Heart right ventricle (tissue), 16 donors: Measurements from ENCODE around the gene IRF2BPL. TPM values are rescaled to one million over a fixed set of nuclear protein-coding genes. Genes with fewer than 3 reads are reported as not detected.
A peak's percentile ranks its signal among the peaks of the same experiment; 100 is the strongest.

ENCODE experiments used
- ATAC-seq, 8 donors: fragments of 200-7000 bp; cut with Tn5 transposase; one replicate each; pipeline ENCODE4 v1.9.1; 2020; ENCODE audit warnings: mild to moderate bottlenecking in 8 of 8, moderate library complexity in 8 of 8, moderate number of reproducible peaks in 1 of 8
- DNase-seq, 2 donors: peaks; one replicate each; pipeline ENCODE4 v3.0.0-alpha.2; 2020
- H3K27ac ChIP-seq, 10 donors: fragments of 200-600 bp; sonication (generic) in 2 of 10; one replicate each; pipeline versions ENCODE4 v1.5.0 to v1.8.0; 2020 to 2022; ENCODE audit warnings: mild to moderate bottlenecking in 3 of 10
- H3K27me3 ChIP-seq, 7 donors: fragments of 200-600 bp; one replicate each; pipeline ENCODE4 v1.8.0; 2021 to 2022; ENCODE audit warnings: mild to moderate bottlenecking in 2 of 7
- H3K36me3 ChIP-seq, 9 donors: fragments of 200-600 bp; sonication (generic) in 1 of 9; one replicate each; pipeline versions ENCODE4 v1.5.0 to v1.8.0; 2020 to 2022; ENCODE audit warnings: mild to moderate bottlenecking in 2 of 9
- H3K4me1 ChIP-seq, 9 donors: fragments of 200-600 bp; sonication (generic) in 1 of 9; one replicate each; pipeline versions ENCODE4 v1.5.0 to v1.8.0; 2020 to 2022; ENCODE audit warnings: mild to moderate bottlenecking in 4 of 9
- H3K4me3 ChIP-seq, 10 donors: fragments of 200-600 bp; sonication (generic) in 2 of 10; one replicate each; pipeline versions ENCODE4 v1.5.0 to v1.8.0; 2020 to 2022; ENCODE audit warnings: mild to moderate bottlenecking in 7 of 10, moderate library complexity in 2 of 10
- H3K9me3 ChIP-seq, 11 donors: fragments of 200-600 bp in 10 of 11; sonication (generic) in 2 of 11; one replicate each; pipeline versions ENCODE4 v1.5.0 to v1.8.0; 2013 to 2022; ENCODE audit warnings: mild to moderate bottlenecking in 2 of 11, control low read depth in 1 of 11, moderate library complexity in 1 of 11
- WGBS, 2 donors: extraction: QIAGEN DNeasy Blood & Tissue Kit; methylation state at CpG; one replicate each; pipeline ENCODE4 v1.1.7; 2013; ENCODE audit warnings: inconsistent platforms in 1 of 2; 5-methylcytosine and 5-hydroxymethylcytosine counted together
- intact Hi-C, 10 donors: fragments of 100-400 bp; cut with DNase I; formaldehyde crosslinking; loops; one replicate each; pipeline versions ENCODE4 v1.11.1 to v1.14.2; 2022
- polyA plus RNA-seq, 2 donors: library from polyadenylated mRNA; stranded (reverse); fragments of 200-250 nt; gene quantifications; one replicate each; pipeline ENCODE4 v1.2.3, GENCODE V29; 2013
- total RNA-seq, 10 donors: library from RNA; stranded (reverse); fragmentation: NEBNext Ultra II Directional in 3 of 10; extraction: Animal tissue kit (Norgen Biotek cat#: 25700) in 3 of 10; gene quantifications; one replicate each; pipeline versions ENCODE4 v1.2.1 to v1.2.4, GENCODE V29; 2021 to 2023
- TF ChIP-seq, protein P1 (sequence below), 9 donors: fragments of 200-600 bp; sonication (generic) in 2 of 9; IDR thresholded peaks; one replicate each; pipeline versions ENCODE4 v1.5.0 to v1.8.0; 2021 to 2022; ENCODE audit warnings: antibody characterized with exemption in 9 of 9, mild to moderate bottlenecking in 5 of 9, moderate library complexity in 1 of 9
- donor health status: Arrhythmogenic right ventricular cardiomyopathy.
- donor health status: ischemic (EF 13 %, LVEDD 7.1; RV severe dilation, severe dysfunction).
- donor health status: healthy with polysubstance abuse.
- donor health status: DM: no; HTN: yes; CAD: no.
- donor health status: DM: no; HTN: no; CAD: no.
- donor health status: ischemic (EF 25% LVEDD 6.9; RV normal size, moderate dysfunction).
- donor health status: ischemic (EF 25% LVEDD 5.7; RV mildly dilated, moderate dysfunction).
- donor health status: healthy.
- donor health status: DM: yes; HTN: yes; CAD: no.
- donor health status: Ischemic cardiomyopathy.
- donor health status: ischemic (EF 35%, LVEDD 5.7; RV mildly dilated, moderate dysfunction).
- donor health status: nonischemic (EF 11% LVEDD 7.7; RV severe dilation, severe dysfunction).
- donor health status: DM: yes; HTN: yes; CAD: no.
- donor health status: PGD.
- donor health status: ischemic (EF 29% LVEDD 5.4; RV normal size, mild dysfunction).
- donor health status: nonischemic (EF 23%, LVEDD 6.1; RV moderate dilation, normal function).

The IRF2BPL gene
- total and polyA plus RNA-seq, 12 donors, result 6.6 to 66.6 (median 34.7) TPM

GRCh38 chr14:77037215-77037937 is 8.9 kb upstream of the IRF2BPL start:
- 64 to 68% methylated on average over 16 of the region's 16 CpGs for WGBS, 2 donors
- Histone ChIP-seq H3K36me3 (no peaks in the 10 kb centered on the region), H3K9me3 (no peaks in the 10 kb centered on the region), H3K4me1 (peaks cover 41 to 92% (median 79%) of the 10 kb centered on the region in 9 donors), H3K27ac (peak overlapping the region in 9 of 10 donors; percentile 90 to 100 (median 96)), H3K27me3 (no peaks in the 10 kb centered on the region), H3K4me3 (no peak overlapping the region)
- ATAC-seq (no peak), DNase-seq (no peak)
- intact Hi-C loops, result no loop called here
- TF ChIP-seq, protein P1, sequence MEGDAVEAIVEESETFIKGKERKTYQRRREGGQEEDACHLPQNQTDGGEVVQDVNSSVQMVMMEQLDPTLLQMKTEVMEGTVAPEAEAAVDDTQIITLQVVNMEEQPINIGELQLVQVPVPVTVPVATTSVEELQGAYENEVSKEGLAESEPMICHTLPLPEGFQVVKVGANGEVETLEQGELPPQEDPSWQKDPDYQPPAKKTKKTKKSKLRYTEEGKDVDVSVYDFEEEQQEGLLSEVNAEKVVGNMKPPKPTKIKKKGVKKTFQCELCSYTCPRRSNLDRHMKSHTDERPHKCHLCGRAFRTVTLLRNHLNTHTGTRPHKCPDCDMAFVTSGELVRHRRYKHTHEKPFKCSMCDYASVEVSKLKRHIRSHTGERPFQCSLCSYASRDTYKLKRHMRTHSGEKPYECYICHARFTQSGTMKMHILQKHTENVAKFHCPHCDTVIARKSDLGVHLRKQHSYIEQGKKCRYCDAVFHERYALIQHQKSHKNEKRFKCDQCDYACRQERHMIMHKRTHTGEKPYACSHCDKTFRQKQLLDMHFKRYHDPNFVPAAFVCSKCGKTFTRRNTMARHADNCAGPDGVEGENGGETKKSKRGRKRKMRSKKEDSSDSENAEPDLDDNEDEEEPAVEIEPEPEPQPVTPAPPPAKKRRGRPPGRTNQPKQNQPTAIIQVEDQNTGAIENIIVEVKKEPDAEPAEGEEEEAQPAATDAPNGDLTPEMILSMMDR (IDR thresholded peaks at IDR 0.05), result no peak

- no peaks in the 10 kb centered on the region for H3K36me3 ChIP-seq
- no peaks in the 10 kb centered on the region for H3K27me3 ChIP-seq
- H3K9me3 ChIP-seq, result no peaks in the 10 kb centered on the region
- TF ChIP-seq, protein P1 (IDR thresholded peaks at IDR 0.05), result no peak
- 68 to 71% methylated on average over 6 of the region's 6 CpGs for WGBS, 2 donors
- H3K4me3 ChIP-seq, result no peak overlapping the region
- H3K4me1 ChIP-seq, result peaks cover 42 to 92% (median 79%) of the 10 kb centered on the region in 9 donors
- no peak for DNase-seq
- no peak for ATAC-seq
- peak overlapping the region in 9 of 10 donors; percentile 37 to 100 (median 96) for H3K27ac ChIP-seq
- intact Hi-C loops, result no loop called here
These were observed 8.1 kb upstream of the IRF2BPL start for GRCh38 chr14:77036484-77037214.

- Histone ChIP-seq H3K27ac (peak overlapping the region in 5 of 10 donors; percentile 97 to 100 (median 100)), H3K27me3 (no peaks in the 10 kb centered on the region), H3K36me3 (no peaks in the 10 kb centered on the region), H3K9me3 (no peaks in the 10 kb centered on the region), H3K4me1 (peaks cover 32 to 92% (median 79%) of the 10 kb centered on the region in 9 donors), H3K4me3 (no peak overlapping the region)
- intact Hi-C loops, result no loop called here
- TF ChIP-seq, protein P1 (IDR thresholded peaks at IDR 0.05), result no peak
- WGBS, 2 donors, result 88 to 95% methylated on average over 4 of the region's 4 CpGs
- DNase-seq (no peak), ATAC-seq (no peak)
These were observed 6.8 kb upstream of the IRF2BPL start for GRCh38 chr14:77035267-77035666.

- intact Hi-C loops, result no loop called here
- no peaks in the 10 kb centered on the region for H3K36me3 ChIP-seq
- no peaks in the 10 kb centered on the region for H3K27me3 ChIP-seq
- DNase-seq (peak; percentile 86 to 89), ATAC-seq (peak; percentile 62 to 79 (median 74))
- peak overlapping the region; percentile 42 to 69 (median 62) for H3K4me3 ChIP-seq
- TF ChIP-seq, protein P1 (IDR thresholded peaks at IDR 0.05), result no peak
- no peaks in the 10 kb centered on the region for H3K9me3 ChIP-seq
- peaks cover 27 to 93% (median 80%) of the 10 kb centered on the region in 9 donors for H3K4me1 ChIP-seq
- WGBS, 2 donors, result 3 to 5% methylated on average over 37 of the region's 37 CpGs
- peak overlapping the region; percentile 99 to 100 (median 100) for H3K27ac ChIP-seq
These were observed 5.4 kb upstream of the IRF2BPL start for GRCh38 chr14:77033622-77034589.
